GM12873 (cell line): Measurements from ENCODE around the gene LARP6.

ENCODE experiments used
- CTCF ChIP-seq: IDR thresholded peaks from 2 replicates; pipeline ENCODE4 v1.5.1; 2012; ENCODE audit warnings: low read depth, mild to moderate bottlenecking, moderate library complexity, low read length, control low read depth; ENCODE audit not compliant: insufficient read depth; ENCODE audit errors: missing control alignments

Gene LARP6

GRCh38 chr15:70845602-70846360 is 8.2 kb downstream of the LARP6 start:
- no peak for TF ChIP-seq CTCF

GRCh38 chr15:70837476-70837875 is 16.5 kb downstream of the LARP6 start:
- no peak for TF ChIP-seq CTCF

GRCh38 chr15:70835841-70836240 is 18.1 kb downstream of the LARP6 start:
- TF ChIP-seq CTCF: no peak

GRCh38 chr15:70835415-70835814 is 18.5 kb downstream of the LARP6 start:
- no peak for TF ChIP-seq CTCF

- TF ChIP-seq CTCF: no peak
Observed at GRCh38 chr15:70834999-70835398, 19.0 kb downstream of the LARP6 start.

GRCh38 chr15:70833861-70834765 is 19.8 kb downstream of the LARP6 start:
- TF ChIP-seq CTCF: no peak

GRCh38 chr15:70833422-70833821 is 20.5 kb downstream of the LARP6 start:
- TF ChIP-seq CTCF: no peak
